HG03342 (cell line): ENCODE results near the gene IQGAP2.
"Not testable (repeated sequence)": the region's sequence is repeated elsewhere in the genome, so short reads cannot be mapped to it uniquely, and the experiment has no call there.

ENCODE experiments used
- ATAC-seq: cut with Tn5 transposase; IDR thresholded peaks from one replicate; pipeline ENCODE4 v1.9.1; 2021; ENCODE audit warnings: mild to moderate bottlenecking, moderate library complexity; ENCODE audit not compliant: unreplicated experiment

The IQGAP2 gene

DNA sequence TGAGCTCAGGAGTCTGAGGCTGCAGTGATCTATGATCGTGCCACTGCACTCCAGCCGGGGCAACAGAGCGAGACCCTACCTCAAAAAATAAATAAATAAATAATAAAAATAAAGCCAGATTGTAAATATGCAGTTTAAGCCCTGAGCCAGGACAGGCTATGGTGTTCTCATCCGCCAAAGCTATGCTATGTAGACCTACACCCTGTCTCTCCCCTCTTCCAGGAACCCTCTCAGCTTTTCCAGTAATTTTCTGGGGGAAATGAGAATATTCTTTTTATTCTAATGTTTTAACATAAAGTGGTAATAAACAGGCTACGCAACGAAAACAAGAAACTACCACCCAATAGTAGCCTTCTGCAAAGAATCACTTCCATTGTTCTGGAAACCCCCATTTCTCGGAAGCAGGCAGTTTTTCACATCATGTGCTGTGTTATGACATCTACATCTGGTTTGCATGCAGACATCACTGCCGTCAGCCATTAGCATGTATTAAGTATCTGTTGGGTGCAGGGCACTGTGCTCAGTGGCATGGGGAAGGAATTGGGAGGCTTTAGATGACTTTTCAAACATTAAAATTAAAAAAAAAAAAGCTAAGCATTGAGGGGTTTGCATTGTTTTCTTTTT, 274.9 kb downstream of the IQGAP2 start:
- ATAC-seq: no peak

- ATAC-seq: no peak
Observed at GRCh38 chr5:76679231-76679630, 276.1 kb downstream of the IQGAP2 start.

GRCh38 chr5:76680826-76681225, 277.7 kb downstream of the IQGAP2 start:
- ATAC-seq: not testable (repeated sequence)

DNA sequence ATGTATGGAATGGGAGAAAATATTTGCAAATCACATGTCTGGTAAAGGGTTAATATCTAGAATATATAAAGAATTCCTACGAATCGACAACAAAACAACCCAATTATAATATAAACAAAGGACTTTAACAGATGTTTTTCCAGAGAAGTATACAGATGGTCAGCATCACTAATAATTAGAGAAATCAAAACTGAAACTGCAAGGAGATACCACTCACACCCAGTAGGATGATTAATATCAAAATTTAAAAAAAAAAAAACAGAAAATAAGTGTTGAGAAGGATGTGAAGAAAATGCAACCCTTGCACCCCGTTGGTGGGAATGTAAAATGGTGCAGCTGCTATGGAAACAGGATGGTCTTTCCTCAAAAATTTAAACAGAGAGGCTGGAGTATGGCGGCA, 278.2 kb downstream of the IQGAP2 start:
- ATAC-seq: no peak

DNA sequence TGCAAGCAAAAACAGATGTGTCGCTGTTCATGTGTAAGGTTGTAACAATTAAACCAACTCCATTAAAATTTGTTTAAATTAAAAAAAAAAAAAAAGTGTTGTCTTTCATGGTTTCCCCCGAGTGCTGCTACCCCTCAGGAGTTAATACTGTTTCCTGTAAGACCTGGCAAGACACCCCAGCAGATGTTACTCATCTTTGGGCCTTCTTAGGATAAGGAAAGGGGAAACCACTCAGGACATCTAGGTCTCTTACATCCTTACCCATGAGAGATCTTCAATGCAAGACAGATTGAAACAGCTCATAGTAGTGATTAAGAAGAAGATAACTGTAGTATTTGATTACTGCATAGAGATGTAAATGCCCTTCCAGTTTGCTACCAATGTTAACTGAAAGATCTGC, 279.3 kb downstream of the IQGAP2 start:
- no peak for ATAC-seq

GRCh38 chr5:76683816-76684731, 281.0 kb downstream of the IQGAP2 start:
- ATAC-seq: no peak

- no peak for ATAC-seq
Observed at GRCh38 chr5:76684756-76685519, 281.9 kb downstream of the IQGAP2 start.

- no peak for ATAC-seq
Observed at GRCh38 chr5:76685704-76686103, 282.6 kb downstream of the IQGAP2 start.

DNA sequence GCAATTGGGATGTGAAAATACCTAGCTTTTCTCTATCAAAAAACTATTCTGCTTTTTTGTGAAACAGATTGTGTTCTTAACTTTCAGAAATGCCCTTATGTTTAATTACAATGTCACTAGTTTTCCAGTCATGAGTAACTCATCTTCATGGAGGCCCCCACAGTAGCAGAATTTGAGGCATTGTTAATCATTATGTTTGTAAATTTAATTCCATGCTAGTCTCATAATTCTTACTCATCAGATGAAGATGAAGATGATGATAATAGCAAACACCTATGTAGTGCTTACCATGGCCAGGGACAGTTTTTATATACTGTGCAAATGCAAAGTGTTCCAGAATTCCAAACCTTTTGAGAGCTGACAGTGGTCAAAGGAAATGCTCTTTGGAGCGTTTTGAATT, 285.1 kb downstream of the IQGAP2 start:
- no peak for ATAC-seq

DNA sequence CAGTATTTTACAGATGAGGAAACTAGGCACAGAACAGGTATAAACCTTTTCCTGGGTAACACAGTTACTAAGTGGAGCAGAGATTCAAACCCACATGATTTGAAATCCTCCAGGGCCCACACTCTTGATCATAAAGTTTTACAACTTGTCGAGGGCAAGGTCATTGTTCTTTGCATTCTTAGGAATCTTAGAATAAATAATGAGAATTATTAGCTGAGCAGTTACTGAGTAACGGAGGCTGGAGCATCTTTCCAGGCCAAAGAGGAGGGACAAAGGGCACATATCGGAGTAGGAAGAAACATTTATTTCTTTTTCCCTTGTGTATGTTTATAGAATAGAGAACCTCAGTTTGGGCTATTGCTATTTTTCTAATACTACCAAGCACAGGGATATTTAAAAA, 285.8 kb downstream of the IQGAP2 start:
- ATAC-seq: no peak

DNA sequence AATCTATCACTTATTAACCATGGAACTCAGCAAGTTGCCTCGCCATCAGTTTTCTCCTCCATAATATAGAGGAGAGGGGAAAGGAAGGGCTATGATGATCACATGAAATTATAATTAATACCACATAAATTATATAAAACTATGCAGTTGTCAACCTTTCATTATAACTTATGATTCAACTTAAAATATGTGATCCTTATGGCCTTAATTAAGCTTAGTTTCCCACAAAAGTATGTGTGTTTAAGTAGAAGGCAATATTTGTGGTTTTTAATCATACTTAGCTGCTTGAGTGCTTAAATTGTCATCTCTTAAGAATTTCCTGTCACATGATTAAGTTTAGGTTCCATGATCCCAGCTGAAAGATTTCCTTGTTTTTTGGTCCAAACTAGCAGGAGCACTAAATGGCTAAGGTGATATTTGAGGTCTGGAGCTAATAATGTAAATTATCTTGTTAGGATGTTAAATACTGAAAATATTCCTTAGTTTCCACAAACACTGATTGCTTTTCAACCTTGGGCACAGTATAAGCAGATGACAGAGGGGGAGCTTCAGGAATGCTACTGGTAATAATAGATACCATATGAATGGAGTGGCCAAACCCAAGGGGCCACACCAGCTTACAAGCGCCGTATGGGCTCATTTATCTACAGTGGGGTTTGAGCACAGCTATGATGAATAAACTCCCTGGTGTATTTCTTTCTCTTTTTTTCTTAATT, 286.4 kb downstream of the IQGAP2 start:
- no peak for ATAC-seq

- ATAC-seq: no peak
Observed at GRCh38 chr5:76690037-76690679, 287.1 kb downstream of the IQGAP2 start.

- no peak for ATAC-seq
Observed at GRCh38 chr5:76690704-76691466, 287.8 kb downstream of the IQGAP2 start.

- ATAC-seq: no peak
Observed at GRCh38 chr5:76691467-76692273, 288.6 kb downstream of the IQGAP2 start.

- ATAC-seq: no peak
Observed at GRCh38 chr5:76692274-76692540, 289.1 kb downstream of the IQGAP2 start.

DNA sequence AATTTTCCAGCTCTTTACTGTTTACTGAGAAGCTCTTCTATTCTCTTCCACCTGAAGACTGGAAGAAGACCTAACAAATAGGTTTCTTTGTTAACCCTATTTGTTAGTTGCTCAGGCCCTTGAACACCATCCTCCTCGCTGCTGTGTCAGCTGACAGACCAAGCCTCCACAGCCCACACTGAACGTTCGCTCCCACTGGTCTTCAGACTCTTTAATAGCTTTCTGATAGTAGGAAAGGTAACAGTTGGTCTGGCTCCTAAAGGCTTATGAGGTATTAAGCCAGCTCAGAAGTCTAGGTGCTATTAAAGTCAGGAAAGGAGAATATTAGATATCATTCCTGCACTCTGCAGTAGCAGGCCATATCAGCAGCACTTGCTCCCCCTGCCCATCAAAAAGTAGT, 289.6 kb downstream of the IQGAP2 start:
- ATAC-seq: no peak

DNA sequence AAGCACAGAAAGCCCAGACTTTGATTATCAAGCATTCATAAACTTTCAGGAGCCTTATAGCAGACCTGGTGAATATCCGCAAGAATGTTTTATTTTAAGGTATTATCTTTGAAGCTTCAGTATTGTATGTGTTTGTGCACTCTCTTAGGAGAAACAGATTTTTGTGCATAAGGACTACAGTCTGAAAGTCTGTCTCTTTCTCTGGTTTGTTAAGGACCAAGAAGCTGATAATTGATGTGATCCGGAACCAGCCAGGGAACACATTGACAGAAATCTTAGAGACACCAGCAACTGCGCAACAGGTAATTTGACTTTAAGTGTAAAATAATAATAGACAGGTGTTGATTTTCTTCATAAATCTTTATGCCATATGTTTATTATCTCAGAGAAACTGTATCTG, 290.1 kb downstream of the IQGAP2 start:
- no peak for ATAC-seq

DNA sequence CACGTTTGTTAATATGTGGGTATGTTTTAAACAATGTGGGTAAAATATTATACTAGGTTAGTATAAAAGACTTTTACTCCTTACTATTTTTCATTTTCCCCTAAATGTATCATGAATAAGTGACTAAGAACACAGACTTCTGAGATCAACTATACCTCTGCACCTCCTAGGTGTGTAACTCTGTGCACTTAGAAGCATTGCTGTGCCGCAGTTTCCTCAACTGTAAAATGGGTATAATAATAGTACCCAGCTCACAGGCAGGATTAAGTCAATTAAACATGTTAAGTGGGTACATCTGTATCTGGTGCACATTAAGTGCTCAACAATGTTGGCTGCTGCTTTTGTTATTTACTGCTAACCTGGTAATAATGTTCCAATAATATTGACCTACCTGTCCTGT, 291.2 kb downstream of the IQGAP2 start:
- ATAC-seq: no peak

DNA sequence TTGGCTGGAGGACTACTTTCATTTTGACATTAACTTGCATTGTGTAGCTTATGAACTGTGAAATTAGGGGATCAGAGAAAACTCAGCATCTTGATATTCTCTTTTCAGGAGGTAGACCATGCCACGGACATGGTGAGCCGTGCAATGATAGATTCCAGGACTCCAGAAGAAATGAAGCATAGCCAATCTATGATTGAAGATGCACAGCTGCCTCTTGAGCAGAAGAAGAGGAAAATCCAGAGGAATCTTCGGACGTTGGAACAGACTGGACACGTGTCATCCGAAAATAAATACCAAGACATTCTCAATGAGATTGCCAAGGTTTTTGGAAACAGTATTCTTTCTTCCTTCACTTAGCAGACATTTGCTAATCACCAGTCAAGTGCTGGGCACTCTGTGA, 292.3 kb downstream of the IQGAP2 start:
- no peak for ATAC-seq
